Stimulated activated CD8-positive, alpha-beta memory T cell treated with anti-CD3 and anti-CD28 coated beads, Interleukin-2, amount 100 ng/mL, for 48 hours (primary cell): ENCODE measurements around the gene F5.
"Not testable (repeated sequence)": the region's sequence is repeated elsewhere in the genome, so short reads cannot be mapped to it uniquely, and the experiment has no call there.

Experiments
- DNase-seq, 2 donors: peaks; one replicate each; pipeline ENCODE4 v3.0.0-alpha.2; 2020; ENCODE audit warnings: low read depth in 2 of 2

The F5 gene

DNA sequence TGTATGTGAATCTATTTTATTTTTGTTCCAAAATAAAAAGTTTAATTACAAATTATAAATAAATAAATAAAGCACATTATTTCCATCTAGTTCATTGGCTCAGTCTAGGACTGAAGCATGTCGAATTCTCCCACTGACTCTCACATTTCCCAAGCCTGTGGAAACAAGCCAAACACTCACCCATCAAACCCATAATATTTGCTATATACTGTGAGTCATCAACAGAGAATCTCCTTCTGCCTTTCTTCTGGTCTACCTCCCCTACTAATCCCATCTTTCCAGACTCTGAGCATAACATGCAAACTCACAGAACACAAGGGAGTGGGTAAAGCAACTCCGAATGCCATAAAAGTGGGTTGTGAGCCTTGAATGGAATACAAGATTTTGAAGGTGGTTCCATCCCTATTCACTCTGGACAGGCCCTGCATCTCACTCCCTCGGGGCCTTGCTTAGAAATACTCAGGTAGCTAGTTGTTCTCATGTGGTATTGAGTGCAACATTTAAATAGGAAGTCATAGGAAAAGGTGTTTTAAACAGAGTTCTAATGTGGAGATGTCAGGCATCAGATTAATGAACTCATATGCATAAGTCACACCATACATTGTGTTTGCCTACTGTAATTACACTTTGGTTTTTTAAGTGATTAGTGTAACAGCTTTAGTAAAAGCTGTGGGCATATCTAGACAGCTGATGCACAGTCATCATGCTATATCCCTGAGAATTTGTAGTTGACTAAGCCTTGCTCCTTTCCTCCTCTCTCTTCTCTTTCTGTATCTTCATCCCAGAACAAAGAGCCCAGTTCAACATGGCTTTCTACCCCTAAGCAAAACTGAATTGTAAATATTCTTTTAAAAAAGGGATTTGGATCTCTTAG lies 47.0 kb downstream of the F5 start:
- no peak for DNase-seq

DNA sequence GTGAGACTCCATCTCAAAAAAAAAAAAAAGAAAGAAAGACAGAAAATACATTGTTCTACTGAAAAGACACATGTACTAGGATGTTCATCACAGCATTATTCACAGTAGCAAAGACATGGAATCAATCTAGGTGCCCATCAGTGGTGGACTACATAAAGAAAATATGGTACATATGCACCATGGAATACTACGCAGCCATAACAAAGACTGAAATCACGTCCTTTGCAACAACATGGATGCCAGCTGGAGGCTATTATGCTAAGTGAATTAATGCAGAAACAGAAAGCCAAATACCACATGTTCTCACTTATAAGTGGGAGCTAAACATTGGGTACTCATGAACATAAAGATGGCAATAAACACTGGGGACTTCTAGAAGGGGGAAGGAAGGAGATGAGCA lies 51.6 kb downstream of the F5 start:
- no peak for DNase-seq

DNA sequence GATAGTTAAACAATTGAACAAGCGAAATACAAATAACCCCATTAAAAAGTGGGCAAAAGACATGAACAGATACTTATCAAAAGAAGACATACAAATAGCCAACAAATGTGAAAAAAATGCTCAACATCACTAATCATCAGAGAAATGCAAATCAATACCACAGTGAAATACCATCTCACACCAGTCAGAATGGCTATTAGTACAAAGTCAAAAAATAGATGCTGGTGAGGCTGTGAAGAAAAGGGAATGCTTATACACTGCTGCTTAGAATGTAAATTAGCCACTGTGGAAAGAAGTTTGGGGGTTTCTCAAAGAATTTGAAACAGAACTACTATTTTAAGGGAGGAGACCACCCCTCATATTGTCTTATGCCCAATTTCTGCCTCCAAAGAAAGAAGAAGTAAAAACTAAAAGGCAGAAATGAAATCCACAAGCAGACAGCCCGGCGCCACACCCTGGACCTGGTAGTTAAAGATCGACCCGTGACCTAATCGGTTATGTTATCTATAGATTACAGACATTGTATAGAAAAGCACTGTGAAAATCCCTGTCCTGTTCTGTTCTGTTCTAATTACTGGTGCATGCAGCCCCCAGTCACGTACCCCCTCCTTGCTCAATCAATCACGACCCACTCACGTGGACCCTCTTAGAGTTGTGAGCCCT lies 52.6 kb downstream of the F5 start:
- not testable (repeated sequence) for DNase-seq

DNA sequence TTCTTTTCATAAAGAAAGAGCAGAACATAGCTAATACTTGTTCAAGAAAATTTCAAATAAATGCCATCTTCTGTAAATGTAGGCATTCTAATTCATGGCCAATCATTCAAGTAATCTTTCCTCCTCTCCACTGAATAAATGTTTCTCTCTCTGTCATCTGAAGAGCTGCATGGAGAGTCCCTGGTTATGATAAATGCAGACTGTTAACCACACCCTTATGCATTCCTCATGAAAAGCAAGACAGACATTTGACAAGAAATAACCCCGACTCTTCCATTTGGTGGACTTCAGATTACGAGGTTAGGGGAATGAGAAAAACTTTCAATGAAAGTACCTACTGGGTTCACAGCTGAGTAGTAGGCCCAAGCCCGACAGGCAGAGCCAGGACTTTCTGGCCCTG lies 55.8 kb downstream of the F5 start:
- no peak for DNase-seq

DNA sequence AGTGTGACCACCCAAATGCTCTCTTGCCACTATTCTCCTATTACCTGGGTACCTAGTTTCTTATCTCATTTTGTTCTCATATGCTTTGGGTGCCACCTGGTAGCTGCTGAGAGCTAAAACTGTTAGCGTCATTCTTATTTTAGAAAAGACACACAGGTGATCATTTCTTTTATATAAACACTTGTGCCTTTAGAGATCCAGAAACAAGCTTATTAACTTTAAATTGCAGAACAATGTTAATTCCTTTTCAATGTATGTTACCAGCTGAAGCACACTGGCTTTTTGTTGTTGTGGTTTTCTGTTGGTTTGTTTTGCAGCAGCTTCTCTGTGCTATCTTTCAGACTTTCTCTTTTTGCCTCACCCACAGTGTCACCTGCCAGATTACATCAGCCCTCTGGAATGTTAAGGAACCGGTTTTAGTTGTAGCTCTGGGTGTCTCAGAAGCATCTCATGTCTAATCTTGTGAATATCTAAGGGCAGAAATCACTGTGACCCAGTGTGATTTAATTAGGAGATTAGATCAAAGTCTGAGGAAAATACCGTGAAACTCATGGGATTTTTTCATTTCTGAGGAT lies 57.1 kb downstream of the F5 start:
- no peak for DNase-seq

DNA sequence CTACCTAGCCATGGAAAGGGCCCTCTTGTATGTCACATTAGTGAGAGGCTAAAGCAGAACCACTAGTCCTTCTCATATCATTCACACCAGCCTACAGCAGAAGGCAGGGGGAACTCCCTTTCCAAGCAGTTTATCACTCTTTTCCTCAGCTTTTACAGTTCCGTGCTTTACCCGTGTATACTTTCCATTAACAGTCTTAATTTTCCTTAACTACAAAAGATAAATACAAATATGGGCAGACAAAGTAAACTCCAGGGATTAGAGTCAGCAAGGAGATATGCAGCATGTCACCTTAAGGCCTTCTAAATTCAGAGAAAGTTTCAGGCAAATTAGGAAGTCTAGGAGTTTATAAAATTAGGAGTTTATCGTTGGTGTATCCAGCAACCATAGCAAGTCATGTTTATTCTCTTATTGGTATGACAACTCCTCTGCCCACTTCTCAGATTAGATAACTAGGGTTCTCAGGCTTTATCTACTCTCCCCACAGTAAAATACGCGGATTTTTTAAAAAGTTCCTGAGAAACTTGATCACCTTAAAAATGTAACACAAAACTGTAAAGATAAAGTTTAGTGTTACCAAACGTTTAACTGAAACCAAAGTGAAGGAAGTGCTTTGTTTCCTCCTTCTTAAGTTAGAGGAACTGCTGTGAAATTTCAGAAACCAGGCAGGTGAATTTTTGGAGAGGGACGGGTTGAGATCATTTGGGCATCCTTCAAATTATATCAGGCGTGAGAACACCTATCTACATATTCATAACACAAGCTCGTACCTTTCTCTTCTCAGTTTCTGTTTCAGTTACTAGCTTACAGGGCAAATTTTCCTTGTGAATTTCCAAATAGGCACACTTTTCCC lies 57.8 kb downstream of the F5 start:
- no peak for DNase-seq

DNA sequence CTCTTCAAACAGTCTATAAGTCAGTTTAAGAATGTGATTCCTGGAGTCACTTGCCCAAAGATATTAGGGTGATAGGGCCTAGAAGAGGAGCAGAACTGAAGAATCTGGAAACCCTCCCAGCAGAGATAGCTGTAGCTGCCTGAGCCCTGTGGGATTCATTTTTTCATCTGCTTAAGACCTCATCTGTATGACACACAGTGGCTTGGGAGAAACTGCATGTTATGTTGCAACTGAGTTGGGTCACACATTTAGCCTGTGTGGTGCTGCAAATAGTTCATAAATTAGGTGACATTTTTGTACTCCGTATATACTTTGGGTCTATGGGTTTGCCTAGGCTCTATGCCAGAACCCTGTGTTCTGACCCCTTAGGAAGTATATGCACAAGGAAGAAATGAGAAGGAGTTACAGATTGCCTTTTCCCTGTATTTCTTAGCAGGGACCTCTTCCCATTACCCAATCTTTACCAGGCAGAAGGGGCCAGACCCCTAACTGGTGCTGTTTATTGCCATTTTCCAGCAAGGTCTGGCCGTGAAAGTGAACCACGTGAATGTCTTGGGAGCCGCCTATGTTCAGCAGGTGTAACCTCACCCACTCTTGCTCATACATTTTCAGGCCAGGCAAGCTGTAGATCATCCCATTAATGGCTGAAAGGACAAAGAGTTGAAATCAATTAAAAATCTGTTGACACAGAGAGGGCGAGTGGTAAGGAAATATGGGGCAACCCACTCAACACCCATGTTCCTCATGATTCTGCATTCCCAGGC lies 58.6 kb downstream of the F5 start:
- no peak for DNase-seq

DNA sequence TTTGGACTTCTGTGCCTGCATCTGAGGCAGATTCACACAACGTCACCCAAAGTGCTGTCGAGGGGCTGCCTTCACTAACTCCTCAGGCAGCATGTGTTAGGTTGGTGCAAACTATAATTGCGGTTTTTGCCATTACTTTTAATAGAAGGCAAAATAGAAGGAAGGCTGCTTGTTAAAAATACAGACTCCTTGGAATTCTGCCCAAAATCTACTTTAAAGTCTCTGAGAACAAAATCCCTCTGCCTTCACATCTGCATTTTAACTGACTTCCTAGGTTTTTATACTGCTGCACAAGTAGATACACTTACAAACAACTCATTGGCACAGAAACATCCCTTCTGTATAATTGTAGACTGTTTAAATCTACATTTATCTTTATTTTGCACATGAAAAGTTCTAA lies 59.3 kb downstream of the F5 start:
- no peak for DNase-seq

DNA sequence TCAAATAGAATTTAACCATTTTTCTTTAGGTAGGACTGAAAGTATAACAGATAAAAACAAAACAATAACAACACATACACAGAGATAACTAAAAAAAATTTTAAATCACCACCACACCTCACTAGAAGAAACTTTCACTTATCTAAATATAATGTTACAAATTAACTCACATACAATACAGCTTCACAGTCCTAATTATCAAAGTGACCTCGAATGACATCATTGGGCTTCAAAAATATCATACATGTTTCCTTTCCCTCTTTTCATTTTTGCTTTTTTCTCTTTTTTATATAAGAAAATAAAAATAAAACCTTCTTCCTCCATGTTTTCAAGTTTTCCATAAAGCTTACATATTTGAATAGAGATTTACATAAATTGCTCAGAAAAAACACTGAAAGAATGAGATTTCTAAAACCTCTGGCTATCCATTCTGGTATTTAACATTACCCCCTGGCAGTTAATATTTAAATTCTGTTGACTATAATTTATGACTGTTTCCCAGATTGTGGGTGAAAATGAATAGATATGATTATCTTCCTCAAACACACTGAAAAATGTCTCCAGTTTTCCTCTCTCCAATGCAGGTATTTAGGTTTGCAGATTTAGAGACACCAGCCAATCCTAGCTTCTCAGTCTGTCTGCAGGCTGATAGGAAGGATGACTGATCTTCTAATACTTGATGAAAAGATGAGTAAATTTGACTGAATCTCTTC lies 60.0 kb downstream of the F5 start:
- no peak for DNase-seq

DNA sequence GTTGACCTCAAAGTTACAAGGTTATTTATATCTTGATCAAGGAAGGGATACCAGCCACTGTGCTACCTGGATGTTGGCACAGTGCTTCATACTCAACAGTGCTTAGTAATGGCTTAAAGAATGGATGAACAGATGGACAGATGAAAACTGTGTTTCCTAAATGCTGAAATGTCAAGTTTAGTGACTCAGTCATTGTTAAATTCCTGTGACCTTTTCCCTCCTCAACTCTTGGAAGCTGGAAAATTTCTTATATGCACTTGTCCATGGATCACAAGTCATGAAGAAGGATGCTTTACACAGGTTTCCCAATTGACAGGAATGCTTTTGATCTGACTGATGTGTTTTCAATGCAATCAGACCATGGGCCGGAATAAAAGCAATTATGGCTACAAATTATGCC lies 60.9 kb downstream of the F5 start:
- no peak for DNase-seq

DNA sequence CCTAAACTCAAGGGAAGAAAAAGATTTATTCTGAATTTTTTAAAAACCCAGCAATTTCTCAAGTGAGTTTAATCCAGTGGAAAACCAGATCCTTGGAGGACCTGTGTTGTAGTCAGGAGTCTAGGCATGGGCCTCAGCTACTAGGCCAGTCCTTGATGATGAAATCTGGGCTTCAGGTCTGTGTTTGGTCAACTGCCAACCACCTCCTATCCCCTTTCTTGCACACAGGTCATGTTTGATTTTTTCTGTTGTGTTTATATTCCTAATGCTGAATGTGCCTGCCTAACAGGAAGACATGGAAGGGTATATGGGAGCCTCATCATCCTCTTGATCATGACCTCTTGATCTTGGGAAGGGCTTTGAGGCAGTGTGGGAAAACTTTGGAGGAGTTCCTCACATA lies 62.4 kb downstream of the F5 start:
- no peak for DNase-seq

DNA sequence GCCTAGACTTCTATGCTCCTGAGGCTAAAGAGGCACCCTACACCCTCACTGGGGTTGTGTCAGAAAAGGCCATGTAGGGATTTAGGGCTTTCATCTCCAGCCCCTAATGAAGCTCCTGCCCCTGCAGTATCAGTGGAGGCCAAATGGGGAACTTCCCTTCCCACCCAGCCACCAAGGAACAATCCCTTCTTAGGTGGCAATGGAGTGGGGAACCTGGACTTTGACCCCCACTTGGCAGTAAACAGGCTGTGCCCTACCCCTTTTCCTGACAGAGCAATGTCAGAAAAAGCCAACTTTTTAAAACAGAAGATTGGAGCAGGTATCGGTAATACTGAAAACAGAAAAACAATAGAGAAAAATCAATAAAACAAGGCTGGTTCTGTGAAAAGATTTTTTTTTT lies 65.1 kb downstream of the F5 start:
- no peak for DNase-seq

DNA sequence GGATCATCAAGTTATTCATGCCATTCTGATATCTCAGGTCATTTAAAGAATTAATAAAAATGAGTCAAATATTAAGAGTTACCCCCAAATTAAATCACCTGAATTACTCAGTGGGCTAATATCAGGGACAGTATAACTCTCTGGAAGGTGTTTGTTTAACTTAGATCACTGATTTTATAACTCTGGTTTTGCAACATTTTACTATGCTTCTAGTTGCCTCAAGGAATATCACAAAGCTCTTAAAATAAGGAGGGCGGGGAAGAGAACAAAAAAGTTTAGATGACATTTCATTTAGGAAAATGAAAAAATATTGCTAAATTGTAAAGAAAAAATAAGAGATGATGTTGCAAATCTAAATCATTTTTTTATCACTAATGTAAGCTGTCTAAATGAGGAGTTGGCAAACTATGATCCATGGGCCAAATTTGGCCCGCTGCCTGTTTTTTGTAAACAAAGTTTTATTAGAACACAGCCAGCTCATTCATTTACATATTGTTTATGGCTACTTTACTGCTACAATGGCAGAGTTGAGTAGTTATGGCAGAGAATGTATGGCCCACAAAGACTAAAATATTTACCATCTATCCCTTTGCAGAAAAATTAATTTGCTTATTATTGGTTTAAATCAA lies 68.6 kb downstream of the F5 start:
- DNase-seq: no peak

DNA sequence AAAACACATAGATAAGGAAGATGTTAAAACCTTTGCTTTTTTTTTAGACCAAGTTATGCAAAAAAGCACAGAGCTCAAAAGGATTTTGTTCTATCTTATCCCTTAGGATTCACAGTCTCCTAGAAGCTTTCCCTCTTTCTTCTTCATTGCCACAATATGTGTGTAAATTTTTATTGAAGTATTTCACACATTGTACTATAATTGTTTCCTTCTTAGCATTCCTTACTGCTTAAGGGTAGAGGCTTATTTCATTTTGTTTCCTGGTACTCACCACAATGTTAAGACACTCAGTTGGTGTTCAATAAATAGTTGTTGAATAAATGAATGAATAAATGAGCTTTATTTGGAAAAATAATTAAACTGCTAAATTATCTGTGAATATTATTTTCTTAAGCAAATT lies 70.6 kb downstream of the F5 start:
- DNase-seq: no peak

DNA sequence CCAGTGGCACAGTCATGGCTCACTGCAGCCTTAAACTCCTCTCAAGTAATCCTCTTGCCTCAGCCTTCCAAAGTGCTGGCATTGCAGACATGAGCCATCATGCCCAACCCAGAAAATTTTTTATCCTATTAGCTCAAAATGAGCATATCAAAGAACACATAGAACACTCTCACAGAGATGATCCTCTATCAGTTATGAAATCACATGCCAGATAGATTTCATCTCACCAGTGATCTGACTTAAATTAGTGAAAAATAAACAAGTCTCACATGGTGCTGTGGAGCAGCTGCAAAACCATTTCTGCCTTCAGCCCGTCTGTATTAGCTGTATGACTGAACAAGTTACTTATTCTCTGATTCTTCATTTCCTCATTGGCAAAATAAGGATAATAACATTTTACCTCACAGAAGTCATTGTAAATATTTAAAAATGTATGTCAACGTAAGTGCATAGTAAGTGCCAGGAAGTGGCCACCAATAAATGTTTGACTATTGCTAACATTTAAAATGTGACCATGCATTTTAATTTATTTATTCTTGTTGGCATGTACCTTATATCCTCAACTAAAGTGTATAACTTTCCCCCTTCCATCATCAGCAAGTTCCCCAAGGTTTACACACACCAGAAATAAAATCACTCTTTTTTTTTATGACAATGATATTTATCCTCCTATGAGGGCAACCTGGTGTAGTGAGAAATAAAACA lies 71.6 kb downstream of the F5 start:
- no peak for DNase-seq

DNA sequence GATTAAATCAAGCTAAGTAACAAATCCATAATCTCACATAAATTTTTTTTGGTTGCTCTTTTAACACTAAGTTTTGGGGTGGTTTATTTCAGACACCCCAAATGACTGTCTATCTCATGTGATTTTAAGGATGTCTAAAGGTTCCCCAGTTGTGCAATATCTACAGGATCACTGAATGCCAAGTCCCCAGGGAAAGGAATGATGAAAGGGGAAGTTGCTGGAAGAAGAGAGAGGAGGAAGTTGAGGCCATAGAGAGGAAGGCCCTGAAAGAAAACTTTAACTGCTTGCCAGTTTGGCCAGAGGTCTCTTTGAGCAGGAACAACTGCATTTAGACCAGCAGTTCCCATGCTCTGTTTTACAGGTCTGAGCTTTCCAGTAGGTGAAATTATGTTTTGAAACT lies 73.1 kb downstream of the F5 start:
- no peak for DNase-seq

DNA sequence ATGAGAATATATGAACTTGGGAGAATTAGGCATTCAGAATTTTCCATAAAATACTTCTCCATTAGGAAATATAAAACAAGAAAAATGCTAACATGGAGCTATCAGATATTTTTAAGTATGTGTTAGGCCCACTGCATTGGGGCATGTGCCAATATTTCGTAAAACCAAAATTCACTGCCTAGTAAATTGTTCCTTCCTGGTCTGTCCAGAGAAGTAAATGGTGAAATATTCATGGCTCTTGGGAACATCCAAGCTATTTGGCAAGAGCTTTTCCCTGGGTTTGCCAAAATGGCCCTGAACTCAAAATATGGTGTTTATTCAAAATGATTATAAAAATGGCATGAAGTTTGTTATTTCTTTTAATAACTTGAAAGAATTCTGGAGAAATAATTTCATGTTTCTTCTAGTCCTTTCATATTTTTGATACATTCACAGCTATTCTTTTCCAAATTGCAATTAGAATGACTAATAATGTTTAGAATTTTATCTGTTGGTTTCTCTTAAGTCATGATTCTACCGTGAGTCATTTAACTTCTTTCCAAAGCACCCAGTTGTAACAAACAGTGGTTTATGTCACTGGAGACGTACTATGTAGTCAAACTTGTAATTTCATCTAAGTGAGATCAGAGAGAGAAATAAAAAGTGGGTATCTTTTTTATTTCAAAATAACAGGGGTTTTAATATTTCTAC lies 74.8 kb downstream of the F5 start:
- DNase-seq: no peak

DNA sequence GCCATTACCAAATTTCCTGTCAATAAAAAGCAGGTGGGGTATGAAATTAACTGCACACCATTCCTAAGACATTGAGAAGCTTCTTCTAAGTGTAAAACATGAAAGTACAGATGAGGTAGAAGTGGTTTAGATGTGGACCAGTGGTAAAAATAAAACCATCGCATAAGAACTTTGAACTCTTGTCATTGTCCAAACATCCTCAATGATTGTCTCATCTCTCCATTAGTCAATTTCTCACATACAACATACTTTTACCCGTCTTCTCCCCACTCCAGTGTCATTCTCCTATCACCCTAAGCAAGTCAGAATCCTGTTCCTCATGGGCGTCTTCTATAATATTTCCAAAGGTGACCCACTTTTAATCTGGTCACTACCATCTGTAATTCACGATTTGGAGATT lies 76.2 kb downstream of the F5 start:
- DNase-seq: no peak

DNA sequence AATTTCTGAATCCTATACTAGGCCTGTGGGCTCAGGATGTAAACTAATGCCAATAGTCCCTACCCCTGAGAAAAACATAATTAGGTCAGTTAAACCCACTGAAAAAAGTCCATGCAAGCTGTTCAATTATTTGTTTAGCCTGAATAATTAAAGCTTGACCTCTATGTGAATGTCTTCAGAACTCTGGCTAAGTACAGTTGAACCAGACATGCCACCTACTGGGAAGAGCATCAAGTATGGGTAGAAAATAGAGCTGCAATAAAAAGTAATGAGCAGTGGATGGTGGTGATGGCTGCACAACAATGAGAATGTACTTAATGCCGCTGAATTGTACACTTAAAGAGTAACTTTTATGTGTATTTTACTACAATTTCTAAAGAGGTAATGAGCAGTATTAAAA lies 76.9 kb downstream of the F5 start:
- no peak for DNase-seq
